ENCODE results near the gene UTRN. TPM values are rescaled to one million over a fixed set of nuclear protein-coding genes. Genes with fewer than 3 reads are reported as not detected.

UTRN gene
- total and polyA plus RNA-seq, 7 donors, result 9.0 to 143 (median 36.7) TPM

- intact Hi-C loops (cut with DNase I), result no loop called here
- Histone ChIP-seq H3K27ac (peak overlapping the region; percentile 35 to 68 (median 64)), H3K27me3 (no peaks in the 10 kb centered on the region), H3K4me3 (peak overlapping the region in 1 of 4 donors; percentile 1), H3K9me3 (no peaks in the 10 kb centered on the region), H3K36me3 (no peaks in the 10 kb centered on the region), H3K4me1 (peaks cover 0 to 27% (median 19%) of the 10 kb centered on the region in 4 donors)
- TF ChIP-seq EP300 (IDR thresholded peaks at IDR 0.05), result peak in 3 of 4 donors; percentile 48 to 86 (median 60)
- TF ChIP-seq POLR2A (IDR thresholded peaks at IDR 0.05), result no peak
- no peak for TF ChIP-seq CTCF (IDR thresholded peaks at IDR 0.05)
- peak; percentile 27 to 78 (median 44) for TF ChIP-seq POLR2AphosphoS5 (IDR thresholded peaks at IDR 0.05)
- WGBS, 2 donors, result 73 to 85% methylated on average over 6 of the region's 6 CpGs
- DNase-seq, result peak; percentile 87
These were observed 19.0 kb upstream of the UTRN start for GRCh38 chr6:144266091-144266649.

- intact Hi-C loops (cut with DNase I), result no loop called here
- H3K4me1 ChIP-seq, result peaks cover 0 to 27% (median 18%) of the 10 kb centered on the region in 4 donors
- WGBS, 2 donors, result 91 to 94% methylated on average over 4 of the region's 4 CpGs
- TF ChIP-seq POLR2AphosphoS5 (IDR thresholded peaks at IDR 0.05) (no peak), CTCF (IDR thresholded peaks at IDR 0.05) (no peak), EP300 (IDR thresholded peaks at IDR 0.05) (no peak), POLR2A (IDR thresholded peaks at IDR 0.05) (no peak)
- H3K9me3 ChIP-seq, result no peaks in the 10 kb centered on the region
- H3K27me3 ChIP-seq, result no peaks in the 10 kb centered on the region
- peak overlapping the region in 1 of 4 donors; percentile 29 for H3K27ac ChIP-seq
- H3K36me3 ChIP-seq, result no peaks in the 10 kb centered on the region
- H3K4me3 ChIP-seq, result no peak overlapping the region
- DNase-seq, result no peak
These were observed 16.3 kb upstream of the UTRN start for GRCh38 chr6:144268794-144269349.

DNA sequence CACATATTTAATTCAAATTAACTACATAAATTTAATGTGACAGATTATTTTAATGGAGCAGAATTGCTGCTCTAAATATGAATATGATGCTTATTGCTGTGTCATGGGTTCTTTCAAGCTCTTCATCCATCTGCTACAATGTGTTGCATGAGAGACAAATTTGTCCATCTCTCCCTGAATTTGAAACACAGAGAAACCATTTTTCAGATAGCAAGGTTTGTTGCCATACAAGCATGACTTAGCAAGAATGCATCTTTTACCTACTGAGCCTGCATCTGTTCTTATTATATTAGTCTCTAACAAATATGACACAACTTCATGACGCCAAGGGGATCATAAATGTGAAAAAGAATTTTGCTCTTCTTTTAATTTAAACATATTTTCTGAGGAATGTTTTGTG, 8.0 kb upstream of the UTRN start:
- H3K9me3 ChIP-seq, result no peaks in the 10 kb centered on the region
- intact Hi-C loops (cut with DNase I), result no loop called here
- WGBS, 2 donors, result 85 to 89% methylated on average over 1 of the region's 1 CpG
- H3K27me3 ChIP-seq, result no peaks in the 10 kb centered on the region
- no peaks in the 10 kb centered on the region for H3K4me1 ChIP-seq
- no peak for DNase-seq
- no peak for TF ChIP-seq POLR2AphosphoS5 (IDR thresholded peaks at IDR 0.05)
- TF ChIP-seq POLR2A (IDR thresholded peaks at IDR 0.05), result no peak
- TF ChIP-seq CTCF (IDR thresholded peaks at IDR 0.05), result no peak
- no peak for TF ChIP-seq EP300 (IDR thresholded peaks at IDR 0.05)
- no peaks in the 10 kb centered on the region for H3K36me3 ChIP-seq
- no peak overlapping the region for H3K27ac ChIP-seq
- H3K4me3 ChIP-seq, result no peak overlapping the region

- intact Hi-C loops (cut with DNase I), result no loop called here
These were observed 7.4 kb upstream of the UTRN start for GRCh38 chr6:144277605-144278227.

GRCh38 chr6:144278659-144279314, 6.3 kb upstream of the UTRN start:
- Histone ChIP-seq H3K27ac (no peak overlapping the region), H3K9me3 (no peaks in the 10 kb centered on the region), H3K4me1 (peaks cover 0 to 3% (median 2%) of the 10 kb centered on the region in 4 donors), H3K4me3 (no peak overlapping the region), H3K27me3 (no peaks in the 10 kb centered on the region), H3K36me3 (no peaks in the 10 kb centered on the region)
- no peak for TF ChIP-seq POLR2AphosphoS5 (IDR thresholded peaks at IDR 0.05)
- TF ChIP-seq POLR2A (IDR thresholded peaks at IDR 0.05), result no peak
- no peak for TF ChIP-seq EP300 (IDR thresholded peaks at IDR 0.05)
- no peak for TF ChIP-seq CTCF (IDR thresholded peaks at IDR 0.05)
- DNase-seq, result no peak
- intact Hi-C loops (cut with DNase I), result no loop called here
- WGBS, 2 donors, result 39 to 60% methylated on average over 4 of the region's 4 CpGs

More at GRCh38 chr6:144277605-144278227, 7.4 kb upstream of the UTRN start:
- Histone ChIP-seq H3K4me1 (no peaks in the 10 kb centered on the region), H3K36me3 (no peaks in the 10 kb centered on the region), H3K9me3 (no peaks in the 10 kb centered on the region), H3K27ac (no peak overlapping the region), H3K27me3 (no peaks in the 10 kb centered on the region), H3K4me3 (no peak overlapping the region)
- TF ChIP-seq POLR2A (IDR thresholded peaks at IDR 0.05), result no peak
- TF ChIP-seq EP300 (IDR thresholded peaks at IDR 0.05), result no peak
- no peak for DNase-seq
- WGBS, 2 donors, result 79 to 81% methylated on average over 8 of the region's 8 CpGs

Measured in sigmoid colon (tissue), 7 donors.